ENCODE measurements around the gene AFAP1. TPM values are rescaled to one million over a fixed set of nuclear protein-coding genes. Genes with fewer than 3 reads are reported as not detected.

Gene AFAP1
- total RNA-seq, 1 experiment from 2014 or later, result 42.1 TPM

DNA sequence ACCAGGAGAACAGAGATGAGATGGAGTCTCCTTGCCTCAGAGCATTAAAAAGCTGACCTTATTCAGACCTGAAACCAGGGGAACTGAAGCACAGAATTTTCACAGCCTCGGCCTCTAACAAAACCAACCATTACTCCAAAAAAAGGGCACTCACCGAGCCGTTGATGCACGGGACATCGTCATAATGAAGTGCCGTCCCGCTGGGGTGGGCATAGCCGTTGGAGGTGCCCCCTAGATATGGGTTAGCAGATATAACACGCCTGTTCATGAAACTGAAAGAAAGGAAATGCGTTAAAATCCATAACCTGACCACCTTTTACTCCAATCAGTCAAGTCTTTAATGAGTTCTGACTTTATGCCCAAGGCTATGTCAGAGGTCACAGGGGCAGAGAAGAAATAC is 153.6 kb downstream of the AFAP1 start:
- ATAC-seq (no peak), DNase-seq (no peak)
- H3K9me2 ChIP-seq (replicated peaks; ENCODE audit: low read length), result no peaks in the 10 kb centered on the region
- no peak overlapping the region for H3K9ac ChIP-seq (ENCODE audit: low read length)
- H3K4me3 ChIP-seq (ENCODE audit: low read length), result no peak overlapping the region
- H3K27ac ChIP-seq (ENCODE audit: low read length), result no peak overlapping the region
- no peaks in the 10 kb centered on the region for H3K27me3 ChIP-seq (ENCODE audit: low read length)
- ChIA-PET CTCF (no interaction called here), POLR2A (ENCODE audit: unreplicated experiment) (no interaction called here)
- no peak overlapping the region for H3K4me2 ChIP-seq (ENCODE audit: low read length)
- no TSS peak for BruUV-seq (replicated peaks)
- H3K79me2 ChIP-seq (ENCODE audit: low read length), result no peaks in the 10 kb centered on the region
- H3K4me1 ChIP-seq (ENCODE audit: insufficient read depth, low read length), result no peaks in the 10 kb centered on the region
- H4K20me1 ChIP-seq (ENCODE audit: low read length), result no peaks in the 10 kb centered on the region
- H3K9me3 ChIP-seq (ENCODE audit: low read length), result no peaks in the 10 kb centered on the region
- H3F3A ChIP-seq (ENCODE audit: low read length, unreplicated experiment), result no peaks in the 10 kb centered on the region
- TF ChIP-seq EZH2 (IDR thresholded peaks at IDR 0.05; ENCODE audit: low read length, unreplicated experiment) (no peak), EZH2phosphoT487 (IDR thresholded peaks at IDR 0.05; ENCODE audit: borderline replicate concordance, low read length) (no peak)
- TF ChIP-seq, protein P1, sequence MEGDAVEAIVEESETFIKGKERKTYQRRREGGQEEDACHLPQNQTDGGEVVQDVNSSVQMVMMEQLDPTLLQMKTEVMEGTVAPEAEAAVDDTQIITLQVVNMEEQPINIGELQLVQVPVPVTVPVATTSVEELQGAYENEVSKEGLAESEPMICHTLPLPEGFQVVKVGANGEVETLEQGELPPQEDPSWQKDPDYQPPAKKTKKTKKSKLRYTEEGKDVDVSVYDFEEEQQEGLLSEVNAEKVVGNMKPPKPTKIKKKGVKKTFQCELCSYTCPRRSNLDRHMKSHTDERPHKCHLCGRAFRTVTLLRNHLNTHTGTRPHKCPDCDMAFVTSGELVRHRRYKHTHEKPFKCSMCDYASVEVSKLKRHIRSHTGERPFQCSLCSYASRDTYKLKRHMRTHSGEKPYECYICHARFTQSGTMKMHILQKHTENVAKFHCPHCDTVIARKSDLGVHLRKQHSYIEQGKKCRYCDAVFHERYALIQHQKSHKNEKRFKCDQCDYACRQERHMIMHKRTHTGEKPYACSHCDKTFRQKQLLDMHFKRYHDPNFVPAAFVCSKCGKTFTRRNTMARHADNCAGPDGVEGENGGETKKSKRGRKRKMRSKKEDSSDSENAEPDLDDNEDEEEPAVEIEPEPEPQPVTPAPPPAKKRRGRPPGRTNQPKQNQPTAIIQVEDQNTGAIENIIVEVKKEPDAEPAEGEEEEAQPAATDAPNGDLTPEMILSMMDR (conservative IDR thresholded peaks at IDR 0.05; ENCODE audit: low read depth, low read length), result no peak
- H3K36me3 ChIP-seq (ENCODE audit: low read depth, low read length), result peaks cover 29% of the 10 kb centered on the region; the same call in 1 of the 2 replicates
- H2AFZ ChIP-seq (ENCODE audit: low read length), result no peak overlapping the region
- intact Hi-C loops (cut with micrococcal nuclease), result no loop called here

DNA sequence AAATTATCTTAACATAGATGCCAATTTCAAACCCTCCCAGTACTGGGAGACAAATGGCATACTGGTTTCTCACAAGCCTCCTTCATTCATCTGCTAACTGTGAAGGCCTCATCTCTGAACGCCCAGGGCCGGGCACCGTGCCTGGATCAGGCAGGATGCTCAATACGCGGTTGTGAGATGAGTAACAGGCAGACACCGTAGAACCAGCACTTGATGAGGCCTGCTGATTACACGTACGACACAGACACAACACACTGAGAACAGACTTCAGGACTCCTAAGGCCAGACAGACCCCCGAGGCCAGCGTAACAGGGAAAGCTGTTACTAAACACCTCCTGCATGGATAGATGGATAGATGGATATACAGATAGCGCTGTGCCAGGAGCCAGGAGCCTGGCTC is 154.6 kb downstream of the AFAP1 start:
- H3K4me2 ChIP-seq (ENCODE audit: low read length), result no peak overlapping the region
- peaks cover 30% of the 10 kb centered on the region; the same call in 1 of the 2 replicates for H3K36me3 ChIP-seq (ENCODE audit: low read depth, low read length)
- no peaks in the 10 kb centered on the region for H3F3A ChIP-seq (ENCODE audit: low read length, unreplicated experiment)
- ATAC-seq (no peak), DNase-seq (no peak)
- H4K20me1 ChIP-seq (ENCODE audit: low read length), result no peaks in the 10 kb centered on the region
- no TSS peak for BruUV-seq (replicated peaks)
- ChIA-PET POLR2A (ENCODE audit: unreplicated experiment) (no interaction called here), CTCF (no interaction called here)
- H3K9me3 ChIP-seq (ENCODE audit: low read length), result no peaks in the 10 kb centered on the region
- H3K27me3 ChIP-seq (ENCODE audit: low read length), result no peaks in the 10 kb centered on the region
- no peaks in the 10 kb centered on the region for H3K9me2 ChIP-seq (replicated peaks; ENCODE audit: low read length)
- TF ChIP-seq EZH2phosphoT487 (IDR thresholded peaks at IDR 0.05; ENCODE audit: borderline replicate concordance, low read length), result no peak
- no peak for TF ChIP-seq EZH2 (IDR thresholded peaks at IDR 0.05; ENCODE audit: low read length, unreplicated experiment)
- TF ChIP-seq, protein P1 (conservative IDR thresholded peaks at IDR 0.05; ENCODE audit: low read depth, low read length), result no peak
- H3K4me3 ChIP-seq (ENCODE audit: low read length), result no peak overlapping the region
- intact Hi-C loops (cut with micrococcal nuclease), result no loop called here
- no peak overlapping the region for H3K9ac ChIP-seq (ENCODE audit: low read length)
- no peaks in the 10 kb centered on the region for H3K79me2 ChIP-seq (ENCODE audit: low read length)
- H3K4me1 ChIP-seq (ENCODE audit: insufficient read depth, low read length), result no peaks in the 10 kb centered on the region
- no peak overlapping the region for H3K27ac ChIP-seq (ENCODE audit: low read length)
- no peak overlapping the region for H2AFZ ChIP-seq (ENCODE audit: low read length)

DNA sequence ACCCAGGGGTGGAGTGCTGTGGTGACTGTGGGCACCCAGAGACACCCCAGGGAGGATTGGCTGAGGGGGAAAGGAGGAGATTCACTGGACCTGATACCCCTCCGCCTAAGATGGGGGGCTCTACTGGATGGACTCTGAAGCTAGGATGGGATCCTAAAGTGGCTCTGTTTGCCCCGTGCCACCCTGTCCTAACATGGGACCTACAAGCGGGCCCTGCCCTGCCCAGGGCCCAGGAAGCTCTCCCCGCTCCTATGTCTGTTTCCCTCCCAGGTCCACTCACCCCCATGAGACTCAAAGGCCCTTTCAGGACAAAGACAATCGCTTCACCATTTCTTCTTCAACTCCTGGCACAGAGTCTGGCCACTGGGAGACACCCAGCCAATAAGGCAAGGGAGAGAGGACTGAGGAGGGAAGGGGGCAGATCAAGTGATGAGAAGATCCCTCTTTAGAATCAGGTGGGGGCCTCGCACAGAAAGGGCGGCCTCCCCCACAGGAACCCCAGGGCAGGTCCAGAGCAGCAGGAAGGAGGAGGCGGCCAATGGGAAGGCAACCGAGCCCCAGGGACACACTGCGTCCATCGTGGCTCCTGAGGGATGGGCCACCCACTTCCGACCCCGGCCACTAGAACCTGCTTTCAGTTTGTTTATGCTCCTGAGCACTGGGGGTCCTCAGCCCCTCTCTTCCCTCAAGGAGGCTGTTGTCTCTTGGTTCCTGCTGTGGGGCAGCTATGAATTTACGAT is 155.4 kb downstream of the AFAP1 start:
- BruUV-seq (replicated peaks), result no TSS peak
- Histone ChIP-seq H3K79me2 (ENCODE audit: low read length) (no peaks in the 10 kb centered on the region), H3K9ac (ENCODE audit: low read length) (no peak overlapping the region), H3K9me2 (replicated peaks; ENCODE audit: low read length) (no peaks in the 10 kb centered on the region), H3K27me3 (ENCODE audit: low read length) (no peaks in the 10 kb centered on the region), H3K9me3 (ENCODE audit: low read length) (no peaks in the 10 kb centered on the region), H4K20me1 (ENCODE audit: low read length) (no peaks in the 10 kb centered on the region), H3K27ac (ENCODE audit: low read length) (no peak overlapping the region), H3F3A (ENCODE audit: low read length, unreplicated experiment) (no peaks in the 10 kb centered on the region), H3K4me1 (ENCODE audit: insufficient read depth, low read length) (no peaks in the 10 kb centered on the region), H3K36me3 (ENCODE audit: low read depth, low read length) (peaks cover 36% of the 10 kb centered on the region), H2AFZ (ENCODE audit: low read length) (no peak overlapping the region), H3K4me3 (ENCODE audit: low read length) (no peak overlapping the region), H3K4me2 (ENCODE audit: low read length) (no peak overlapping the region)
- ATAC-seq, result no peak
- ChIA-PET POLR2A (ENCODE audit: unreplicated experiment) (no interaction called here), CTCF (no interaction called here)
- DNase-seq, result no peak
- intact Hi-C loops (cut with micrococcal nuclease), result no loop called here
- no peak for TF ChIP-seq EZH2phosphoT487 (IDR thresholded peaks at IDR 0.05; ENCODE audit: borderline replicate concordance, low read length)
